ENCODE data around the gene EME2.

EME2 gene

DNA sequence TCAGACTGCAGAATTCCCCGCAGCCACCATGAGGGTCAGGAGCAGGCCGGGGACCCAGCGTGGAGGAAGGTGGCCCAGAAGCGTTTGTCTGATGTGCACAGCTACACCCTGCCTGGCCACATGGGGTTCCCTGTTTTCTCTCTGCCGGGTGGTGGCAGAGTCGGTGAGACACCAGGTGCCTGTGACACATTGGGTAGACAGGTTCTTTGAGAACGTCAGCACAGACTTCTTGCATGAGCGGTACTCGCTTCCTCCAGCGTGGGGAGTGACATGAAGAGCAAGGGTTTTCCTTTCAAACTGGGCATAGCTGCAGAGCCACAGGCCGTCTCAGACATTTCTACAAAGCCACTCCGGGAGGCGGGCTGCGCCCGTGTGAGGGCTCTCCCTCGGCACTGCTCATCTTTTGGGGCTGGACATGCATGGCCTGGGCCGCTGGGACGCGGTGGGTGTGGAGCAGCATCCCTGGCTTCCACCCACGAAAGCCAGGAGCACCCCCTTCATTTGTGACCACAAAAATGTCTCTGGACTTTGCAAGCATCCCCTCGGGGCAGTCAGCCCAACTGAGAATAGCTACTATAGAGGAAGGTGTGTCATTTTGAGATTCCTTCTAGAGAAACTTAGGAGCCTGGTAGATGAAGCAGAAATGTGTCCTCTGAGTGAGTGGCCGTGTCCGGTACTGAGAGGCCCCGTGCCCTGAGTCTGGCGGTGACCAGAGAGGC lies 27.3 kb upstream of the EME2 start:
- Histone ChIP-seq H3K18ac (ENCODE audit: low read depth in 1 of 2, low read length in 2 of 2) (peak overlapping the region in 1 of 2 experiments; percentile 37), H3K79me1 (replicated peaks; ENCODE audit: low read length, poor library complexity, severe bottlenecking) (peaks cover 46% of the 10 kb centered on the region), H2BK12ac (ENCODE audit: low read length in 2 of 2) (peak overlapping the region in 1 of 2 experiments; percentile 38), H3K9ac (ENCODE audit: low read length) (no peak overlapping the region), H2AFZ (ENCODE audit: low read depth, low read length) (no peak overlapping the region), H3K36me3 (ENCODE audit: control insufficient read depth in 1 of 2, insufficient read depth in 2 of 2, low read depth in 1 of 2, low read length in 2 of 2) (peaks cover 76 to 82% of the 10 kb centered on the region in 2 experiments), H4K91ac (ENCODE audit: low read length) (peak overlapping the region; percentile 52), H3K23ac (ENCODE audit: low read length in 2 of 2) (no peak overlapping the region), H2AK5ac (ENCODE audit: low read length, severe bottlenecking) (peak overlapping the region; percentile 92), H2BK120ac (ENCODE audit: low read depth, low read length) (no peak overlapping the region), H3K27me3 (ENCODE audit: control insufficient read depth in 1 of 2, insufficient read depth in 1 of 2, low read length in 2 of 2) (no peaks in the 10 kb centered on the region), H2BK5ac (ENCODE audit: low read depth, low read length, poor library complexity, severe bottlenecking) (peak overlapping the region; percentile 50), H3K4me3 (ENCODE audit: insufficient read depth in 1 of 2, low read depth in 1 of 2, low read length in 2 of 2) (no peak overlapping the region), H2BK15ac (ENCODE audit: low read depth, poor library complexity, severe bottlenecking) (no peak overlapping the region), H3K4me2 (ENCODE audit: low read length, poor library complexity, severe bottlenecking) (peak overlapping the region; percentile 20), H4K8ac (ENCODE audit: low read length) (peak overlapping the region; percentile 66), H3K14ac (ENCODE audit: low read length in 2 of 2) (no peak overlapping the region), H3K27ac (ENCODE audit: low read length, poor library complexity, severe bottlenecking) (peak overlapping the region; percentile 99), H3K4ac (ENCODE audit: low read depth in 1 of 2, low read length in 2 of 2) (no peak overlapping the region), H3K9me3 (ENCODE audit: control insufficient read depth, low read length) (no peaks in the 10 kb centered on the region), H3K4me1 (ENCODE audit: control insufficient read depth, insufficient read depth, low read depth, low read length) (peaks cover 24% of the 10 kb centered on the region)
- DNase-seq, result peak; percentile 59
- WGBS, result 88% methylated on average over 24 of the region's 25 CpGs

DNA sequence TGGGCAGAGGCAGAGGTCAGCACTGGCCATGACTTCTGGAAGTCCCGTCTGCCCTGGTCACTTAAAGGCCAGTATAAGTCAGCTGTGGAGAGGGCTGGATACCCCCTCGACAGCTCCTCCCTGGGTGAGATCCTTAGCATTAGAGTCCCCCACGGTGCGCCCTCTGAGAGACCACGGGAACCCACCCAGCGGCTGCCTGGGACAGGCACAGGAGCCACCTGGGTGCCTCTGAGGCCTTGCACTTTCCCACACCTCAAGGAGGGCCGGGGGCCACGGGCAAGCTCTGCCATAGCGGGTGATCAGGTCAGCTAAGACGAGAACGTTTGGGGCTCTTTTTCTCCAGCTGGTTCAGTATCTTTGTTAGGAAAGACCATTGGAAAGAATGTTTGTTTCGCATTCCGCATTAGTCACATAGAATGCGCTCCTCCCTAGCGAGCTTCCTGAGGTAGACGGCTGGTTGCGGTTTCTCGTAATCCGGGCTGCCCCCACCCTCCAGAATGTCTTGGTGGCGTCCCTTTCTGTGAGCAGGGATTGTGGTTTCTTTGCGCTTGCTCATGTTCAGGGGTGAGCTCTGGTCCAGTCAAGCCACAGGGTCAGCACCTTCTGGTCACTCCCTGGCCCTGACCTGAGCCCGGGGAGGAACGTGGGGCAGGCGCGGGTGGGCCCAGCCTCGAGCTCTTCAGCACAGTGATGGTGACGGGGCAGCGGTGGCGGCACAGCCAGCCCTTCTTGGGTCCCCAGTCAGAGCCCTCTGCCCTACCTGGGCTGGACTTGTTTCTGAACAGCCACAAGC lies 26.5 kb upstream of the EME2 start:
- H4K8ac ChIP-seq (ENCODE audit: low read length), result no peak overlapping the region
- peak overlapping the region; percentile 54 for H2BK5ac ChIP-seq (ENCODE audit: low read depth, low read length, poor library complexity, severe bottlenecking)
- no peak overlapping the region for H2BK15ac ChIP-seq (ENCODE audit: low read depth, poor library complexity, severe bottlenecking)
- peak overlapping the region; percentile 27 for H2BK120ac ChIP-seq (ENCODE audit: low read depth, low read length)
- H3K27me3 ChIP-seq (ENCODE audit: control insufficient read depth in 1 of 2, insufficient read depth in 1 of 2, low read length in 2 of 2), result no peaks in the 10 kb centered on the region
- WGBS, result 83% methylated on average over 29 of the region's 29 CpGs
- H4K91ac ChIP-seq (ENCODE audit: low read length), result peak overlapping the region; percentile 84
- peak overlapping the region in 1 of 2 experiments; percentile 25 for H3K4ac ChIP-seq (ENCODE audit: low read depth in 1 of 2, low read length in 2 of 2)
- H2AFZ ChIP-seq (ENCODE audit: low read depth, low read length), result no peak overlapping the region
- peak overlapping the region; percentile 85 for H2AK5ac ChIP-seq (ENCODE audit: low read length, severe bottlenecking)
- peaks cover 75 to 80% of the 10 kb centered on the region in 2 experiments for H3K36me3 ChIP-seq (ENCODE audit: control insufficient read depth in 1 of 2, insufficient read depth in 2 of 2, low read depth in 1 of 2, low read length in 2 of 2)
- H3K4me3 ChIP-seq (ENCODE audit: insufficient read depth in 1 of 2, low read depth in 1 of 2, low read length in 2 of 2), result no peak overlapping the region
- peak overlapping the region in 1 of 2 experiments; percentile 49 for H2BK12ac ChIP-seq (ENCODE audit: low read length in 2 of 2)
- H3K4me2 ChIP-seq (ENCODE audit: low read length, poor library complexity, severe bottlenecking), result peak overlapping the region; percentile 29
- H3K14ac ChIP-seq (ENCODE audit: low read length in 2 of 2), result no peak overlapping the region
- H3K27ac ChIP-seq (ENCODE audit: low read length, poor library complexity, severe bottlenecking), result peak overlapping the region; percentile 99
- peaks cover 22% of the 10 kb centered on the region for H3K4me1 ChIP-seq (ENCODE audit: control insufficient read depth, insufficient read depth, low read depth, low read length)
- peaks cover 40% of the 10 kb centered on the region for H3K79me1 ChIP-seq (replicated peaks; ENCODE audit: low read length, poor library complexity, severe bottlenecking)
- H3K23ac ChIP-seq (ENCODE audit: low read length in 2 of 2), result no peak overlapping the region
- H3K9me3 ChIP-seq (ENCODE audit: control insufficient read depth, low read length), result no peaks in the 10 kb centered on the region
- H3K18ac ChIP-seq (ENCODE audit: low read depth in 1 of 2, low read length in 2 of 2), result peak overlapping the region; percentile 18 to 38
- no peak overlapping the region for H3K9ac ChIP-seq (ENCODE audit: low read length)
- peak; percentile 90 for DNase-seq

- peaks cover 79 to 80% of the 10 kb centered on the region in 2 experiments for H3K36me3 ChIP-seq (ENCODE audit: control insufficient read depth in 1 of 2, insufficient read depth in 2 of 2, low read depth in 1 of 2, low read length in 2 of 2)
- peak overlapping the region; percentile 54 for H2BK5ac ChIP-seq (ENCODE audit: low read depth, low read length, poor library complexity, severe bottlenecking)
- peak overlapping the region; percentile 99 for H3K27ac ChIP-seq (ENCODE audit: low read length, poor library complexity, severe bottlenecking)
- peak overlapping the region; percentile 29 for H3K4me2 ChIP-seq (ENCODE audit: low read length, poor library complexity, severe bottlenecking)
- H4K91ac ChIP-seq (ENCODE audit: low read length), result peak overlapping the region; percentile 84
- peak; percentile 10 for DNase-seq
- H3K4me1 ChIP-seq (ENCODE audit: control insufficient read depth, insufficient read depth, low read depth, low read length), result peaks cover 22% of the 10 kb centered on the region
- no peak overlapping the region for H4K8ac ChIP-seq (ENCODE audit: low read length)
- H3K9ac ChIP-seq (ENCODE audit: low read length), result no peak overlapping the region
- peak overlapping the region; percentile 27 for H2BK120ac ChIP-seq (ENCODE audit: low read depth, low read length)
- no peaks in the 10 kb centered on the region for H3K27me3 ChIP-seq (ENCODE audit: control insufficient read depth in 1 of 2, insufficient read depth in 1 of 2, low read length in 2 of 2)
- H3K4ac ChIP-seq (ENCODE audit: low read depth in 1 of 2, low read length in 2 of 2), result peak overlapping the region in 1 of 2 experiments; percentile 25
- H3K23ac ChIP-seq (ENCODE audit: low read length in 2 of 2), result no peak overlapping the region
- H2AFZ ChIP-seq (ENCODE audit: low read depth, low read length), result no peak overlapping the region
- H3K18ac ChIP-seq (ENCODE audit: low read depth in 1 of 2, low read length in 2 of 2), result peak overlapping the region in 1 of 2 experiments; percentile 38
- H2AK5ac ChIP-seq (ENCODE audit: low read length, severe bottlenecking), result peak overlapping the region; percentile 85
- no peak overlapping the region for H3K4me3 ChIP-seq (ENCODE audit: insufficient read depth in 1 of 2, low read depth in 1 of 2, low read length in 2 of 2)
- WGBS, result 90% methylated on average over 29 of the region's 31 CpGs
- peak overlapping the region; percentile 8 to 49 for H2BK12ac ChIP-seq (ENCODE audit: low read length in 2 of 2)
- H2BK15ac ChIP-seq (ENCODE audit: low read depth, poor library complexity, severe bottlenecking), result no peak overlapping the region
- no peak overlapping the region for H3K14ac ChIP-seq (ENCODE audit: low read length in 2 of 2)
- peaks cover 34% of the 10 kb centered on the region for H3K79me1 ChIP-seq (replicated peaks; ENCODE audit: low read length, poor library complexity, severe bottlenecking)
- H3K9me3 ChIP-seq (ENCODE audit: control insufficient read depth, low read length), result no peaks in the 10 kb centered on the region
These were observed 25.9 kb upstream of the EME2 start for GRCh38 chr16:1746693-1747195.

- 97% methylated on average over 11 of the region's 11 CpGs for WGBS
- Histone ChIP-seq H2BK12ac (ENCODE audit: low read length in 2 of 2) (no peak overlapping the region), H3K23ac (ENCODE audit: low read length in 2 of 2) (no peak overlapping the region), H3K18ac (ENCODE audit: low read depth in 1 of 2, low read length in 2 of 2) (no peak overlapping the region), H3K4ac (ENCODE audit: low read depth in 1 of 2, low read length in 2 of 2) (no peak overlapping the region), H3K27me3 (ENCODE audit: control insufficient read depth in 1 of 2, insufficient read depth in 1 of 2, low read length in 2 of 2) (no peaks in the 10 kb centered on the region), H3K4me3 (ENCODE audit: insufficient read depth in 1 of 2, low read depth in 1 of 2, low read length in 2 of 2) (peak overlapping the region in 1 of 2 experiments; percentile 33), H3K14ac (ENCODE audit: low read length in 2 of 2) (no peak overlapping the region), H3K9ac (ENCODE audit: low read length) (no peak overlapping the region), H2BK5ac (ENCODE audit: low read depth, low read length, poor library complexity, severe bottlenecking) (no peak overlapping the region), H4K91ac (ENCODE audit: low read length) (peak overlapping the region; percentile 40), H3K4me2 (ENCODE audit: low read length, poor library complexity, severe bottlenecking) (no peak overlapping the region), H3K36me3 (ENCODE audit: control insufficient read depth in 1 of 2, insufficient read depth in 2 of 2, low read depth in 1 of 2, low read length in 2 of 2) (peaks cover 82 to 86% of the 10 kb centered on the region in 2 experiments), H2BK120ac (ENCODE audit: low read depth, low read length) (no peak overlapping the region), H3K79me1 (replicated peaks; ENCODE audit: low read length, poor library complexity, severe bottlenecking) (peaks cover 38% of the 10 kb centered on the region), H3K27ac (ENCODE audit: low read length, poor library complexity, severe bottlenecking) (no peak overlapping the region), H3K4me1 (ENCODE audit: control insufficient read depth, insufficient read depth, low read depth, low read length) (peaks cover 22% of the 10 kb centered on the region), H4K8ac (ENCODE audit: low read length) (no peak overlapping the region), H3K9me3 (ENCODE audit: control insufficient read depth, low read length) (no peaks in the 10 kb centered on the region), H2AFZ (ENCODE audit: low read depth, low read length) (no peak overlapping the region), H2AK5ac (ENCODE audit: low read length, severe bottlenecking) (no peak overlapping the region), H2BK15ac (ENCODE audit: low read depth, poor library complexity, severe bottlenecking) (no peak overlapping the region)
- DNase-seq, result no peak
These were observed 24.7 kb upstream of the EME2 start for GRCh38 chr16:1747934-1748333.
